HepG2 (cell line): ENCODE results near the gene DUS3L. TPM values are rescaled to one million over a fixed set of nuclear protein-coding genes. Genes with fewer than 3 reads are reported as not detected.

ENCODE experiments used
- BATF2 ChIP-seq: sonication (generic); formaldehyde crosslinking; IDR thresholded peaks from 2 replicates; pipeline ENCODE4 v1.8.0; 2022; ENCODE audit warnings: mild to moderate bottlenecking, missing genetic modification reagents, moderate library complexity
- HDAC1 ChIP-seq: sonication (generic); formaldehyde crosslinking; IDR thresholded peaks from 2 replicates; pipeline ENCODE4 v1.5.1; 2020; ENCODE audit warnings: mild to moderate bottlenecking, missing genetic modification reagents
- HHEX ChIP-seq: IDR thresholded peaks from 2 replicates; pipeline ENCODE4 v1.6.1; 2016; ENCODE audit warnings: control low read depth
- HOXA9 ChIP-seq: sonication (generic); formaldehyde crosslinking; IDR thresholded peaks from 2 replicates; pipeline ENCODE4 v1.8.1; 2022; ENCODE audit warnings: missing genetic modification reagents, mild to moderate bottlenecking, moderate library complexity, borderline replicate concordance
- KMT2A ChIP-seq: sonication (generic); formaldehyde crosslinking; IDR thresholded peaks from 2 replicates; pipeline ENCODE4 v1.4.0; 2020; ENCODE audit warnings: missing genetic modification reagents
- MIXL1 ChIP-seq: IDR thresholded peaks from 2 replicates; pipeline ENCODE4 v1.6.1; 2016
- NRL ChIP-seq: sonication (generic); formaldehyde crosslinking; IDR thresholded peaks from 2 replicates; pipeline ENCODE4 v1.5.0; 2020; ENCODE audit warnings: missing genetic modification reagents, mild to moderate bottlenecking, moderate library complexity, borderline replicate concordance
- PAF1 ChIP-seq: IDR thresholded peaks from 2 replicates; pipeline ENCODE4 v1.6.1; 2016; ENCODE audit warnings: missing genetic modification reagents, missing compliant biosample characterization
- THAP11 ChIP-seq: IDR thresholded peaks from 2 replicates; pipeline ENCODE4 v1.6.1; 2016; ENCODE audit warnings: missing biosample characterization, missing genetic modification reagents
- ZBTB3 ChIP-seq: sonication (generic); formaldehyde crosslinking; IDR thresholded peaks from 2 replicates; pipeline ENCODE4 v1.4.0; 2020; ENCODE audit warnings: low read depth, mild to moderate bottlenecking, moderate library complexity, missing genetic modification reagents, borderline replicate concordance
- ZBTB7A ChIP-seq: sonication (generic); formaldehyde crosslinking; IDR thresholded peaks from 2 replicates; pipeline ENCODE4 v1.8.0; 2022; ENCODE audit warnings: mild to moderate bottlenecking, missing genetic modification reagents
- ZC3H13 ChIP-seq: sonication (generic); formaldehyde crosslinking; IDR thresholded peaks from 2 replicates; pipeline ENCODE4 v1.8.1; 2023; ENCODE audit warnings: mild to moderate bottlenecking, missing genetic modification reagents, moderate library complexity
- ZNF501 ChIP-seq: sonication (generic); formaldehyde crosslinking; IDR thresholded peaks from 2 replicates; pipeline ENCODE4 v1.5.1; 2020; ENCODE audit warnings: mild to moderate bottlenecking, moderate library complexity, missing genetic modification reagents
- ZNF577 ChIP-seq: sonication (generic); formaldehyde crosslinking; IDR thresholded peaks from 2 replicates; pipeline ENCODE4 v1.4.0; 2020; ENCODE audit warnings: mild to moderate bottlenecking, low read depth, missing genetic modification reagents, borderline replicate concordance
- ZNF788 ChIP-seq: sonication (generic); formaldehyde crosslinking; IDR thresholded peaks from 2 replicates; pipeline ENCODE4 v1.5.0; 2020; ENCODE audit warnings: mild to moderate bottlenecking, missing genetic modification reagents, borderline replicate concordance
- polyA plus RNA-seq, 8 experiments: library from polyadenylated mRNA; depleted of rRNA in 3 of 8; stranded (reverse) in 7 of 8; unstranded in 1 of 8; fragments of >200 nt; fragmentation: Illumina TruSeq in 4 of 8; extraction: Trizol in 4 of 8; gene quantifications; 2 replicates each; pipeline versions ENCODE4 v1.2.1 to v1.2.3, GENCODE V29; 2011 to 2016; ENCODE audit warnings: low read depth in 4 of 8, missing spikeins in 1 of 8, mixed read lengths in 1 of 8; ENCODE audit not compliant: insufficient read depth in 1 of 8
- total RNA-seq, 5 experiments: library from RNA; depleted of rRNA; stranded (reverse); fragments of >200 nt; fragmentation: Illumina TruSeq; extraction: Trizol; gene quantifications; 2 replicates each; pipeline ENCODE4 v1.2.3, GENCODE V29; 2016; ENCODE audit warnings: low read depth in 1 of 5
- TF ChIP-seq, protein P1 (sequence below): sonication (generic); formaldehyde crosslinking; IDR thresholded peaks from 2 replicates; pipeline ENCODE4 v1.4.0; 2020; ENCODE audit warnings: low read depth, mild to moderate bottlenecking, missing genetic modification reagents
- TF ChIP-seq, protein P2 (sequence below): sonication (generic); formaldehyde crosslinking; IDR thresholded peaks from 2 replicates; pipeline ENCODE4 v1.5.0; 2020; ENCODE audit warnings: mild to moderate bottlenecking, low read depth, missing genetic modification reagents, borderline replicate concordance
- TF ChIP-seq, protein P3 (sequence below): sonication (generic); formaldehyde crosslinking; IDR thresholded peaks from 2 replicates; pipeline ENCODE4 v1.4.0; 2020; ENCODE audit warnings: mild to moderate bottlenecking, missing genetic modification reagents

The DUS3L gene
- total and polyA plus RNA-seq, 2 of the 13 experiments (the other 11 are each of a cell fraction or from before 2014, with no cell fraction given) = 13.3 to 25.1 TPM

GRCh38 chr19:5826531-5827341 lies 35.8 kb upstream of the DUS3L start (continued):
- TF ChIP-seq, protein P1, sequence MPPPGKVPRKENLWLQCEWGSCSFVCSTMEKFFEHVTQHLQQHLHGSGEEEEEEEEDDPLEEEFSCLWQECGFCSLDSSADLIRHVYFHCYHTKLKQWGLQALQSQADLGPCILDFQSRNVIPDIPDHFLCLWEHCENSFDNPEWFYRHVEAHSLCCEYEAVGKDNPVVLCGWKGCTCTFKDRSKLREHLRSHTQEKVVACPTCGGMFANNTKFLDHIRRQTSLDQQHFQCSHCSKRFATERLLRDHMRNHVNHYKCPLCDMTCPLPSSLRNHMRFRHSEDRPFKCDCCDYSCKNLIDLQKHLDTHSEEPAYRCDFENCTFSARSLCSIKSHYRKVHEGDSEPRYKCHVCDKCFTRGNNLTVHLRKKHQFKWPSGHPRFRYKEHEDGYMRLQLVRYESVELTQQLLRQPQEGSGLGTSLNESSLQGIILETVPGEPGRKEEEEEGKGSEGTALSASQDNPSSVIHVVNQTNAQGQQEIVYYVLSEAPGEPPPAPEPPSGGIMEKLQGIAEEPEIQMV = no peak
- TF ChIP-seq BATF2 (no peak), HDAC1 (CRISPR knock-in tag) (peak; percentile 63), PAF1 (CRISPR knock-in tag) (peak; percentile 70), ZNF577 (CRISPR knock-in tag) (no peak), THAP11 (CRISPR knock-in tag) (peak; percentile 66), MIXL1 (CRISPR knock-in tag) (0 out of 2 replicates have a peak, but pooled peaks have one; percentile 44), ZC3H13 (CRISPR knock-in tag) (peak; percentile 66), ZBTB7A (CRISPR knock-in tag) (peak; percentile 74), KMT2A (CRISPR knock-in tag) (no peak), ZBTB3 (CRISPR knock-in tag) (no peak), ZNF501 (CRISPR knock-in tag) (peak; percentile 83), HOXA9 (CRISPR knock-in tag) (peak; percentile 78; the same call in 1 of the 2 replicates), NRL (CRISPR knock-in tag) (no peak), ZNF788 (CRISPR knock-in tag) (peak; percentile 71; the same call in 1 of the 2 replicates), HHEX (CRISPR knock-in tag) (peak; percentile 15; the same call in 1 of the 2 replicates)
- TF ChIP-seq, protein P2, sequence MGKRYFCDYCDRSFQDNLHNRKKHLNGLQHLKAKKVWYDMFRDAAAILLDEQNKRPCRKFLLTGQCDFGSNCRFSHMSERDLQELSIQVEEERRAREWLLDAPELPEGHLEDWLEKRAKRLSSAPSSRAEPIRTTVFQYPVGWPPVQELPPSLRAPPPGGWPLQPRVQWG (CRISPR knock-in tag) = no peak
- TF ChIP-seq, protein P3, sequence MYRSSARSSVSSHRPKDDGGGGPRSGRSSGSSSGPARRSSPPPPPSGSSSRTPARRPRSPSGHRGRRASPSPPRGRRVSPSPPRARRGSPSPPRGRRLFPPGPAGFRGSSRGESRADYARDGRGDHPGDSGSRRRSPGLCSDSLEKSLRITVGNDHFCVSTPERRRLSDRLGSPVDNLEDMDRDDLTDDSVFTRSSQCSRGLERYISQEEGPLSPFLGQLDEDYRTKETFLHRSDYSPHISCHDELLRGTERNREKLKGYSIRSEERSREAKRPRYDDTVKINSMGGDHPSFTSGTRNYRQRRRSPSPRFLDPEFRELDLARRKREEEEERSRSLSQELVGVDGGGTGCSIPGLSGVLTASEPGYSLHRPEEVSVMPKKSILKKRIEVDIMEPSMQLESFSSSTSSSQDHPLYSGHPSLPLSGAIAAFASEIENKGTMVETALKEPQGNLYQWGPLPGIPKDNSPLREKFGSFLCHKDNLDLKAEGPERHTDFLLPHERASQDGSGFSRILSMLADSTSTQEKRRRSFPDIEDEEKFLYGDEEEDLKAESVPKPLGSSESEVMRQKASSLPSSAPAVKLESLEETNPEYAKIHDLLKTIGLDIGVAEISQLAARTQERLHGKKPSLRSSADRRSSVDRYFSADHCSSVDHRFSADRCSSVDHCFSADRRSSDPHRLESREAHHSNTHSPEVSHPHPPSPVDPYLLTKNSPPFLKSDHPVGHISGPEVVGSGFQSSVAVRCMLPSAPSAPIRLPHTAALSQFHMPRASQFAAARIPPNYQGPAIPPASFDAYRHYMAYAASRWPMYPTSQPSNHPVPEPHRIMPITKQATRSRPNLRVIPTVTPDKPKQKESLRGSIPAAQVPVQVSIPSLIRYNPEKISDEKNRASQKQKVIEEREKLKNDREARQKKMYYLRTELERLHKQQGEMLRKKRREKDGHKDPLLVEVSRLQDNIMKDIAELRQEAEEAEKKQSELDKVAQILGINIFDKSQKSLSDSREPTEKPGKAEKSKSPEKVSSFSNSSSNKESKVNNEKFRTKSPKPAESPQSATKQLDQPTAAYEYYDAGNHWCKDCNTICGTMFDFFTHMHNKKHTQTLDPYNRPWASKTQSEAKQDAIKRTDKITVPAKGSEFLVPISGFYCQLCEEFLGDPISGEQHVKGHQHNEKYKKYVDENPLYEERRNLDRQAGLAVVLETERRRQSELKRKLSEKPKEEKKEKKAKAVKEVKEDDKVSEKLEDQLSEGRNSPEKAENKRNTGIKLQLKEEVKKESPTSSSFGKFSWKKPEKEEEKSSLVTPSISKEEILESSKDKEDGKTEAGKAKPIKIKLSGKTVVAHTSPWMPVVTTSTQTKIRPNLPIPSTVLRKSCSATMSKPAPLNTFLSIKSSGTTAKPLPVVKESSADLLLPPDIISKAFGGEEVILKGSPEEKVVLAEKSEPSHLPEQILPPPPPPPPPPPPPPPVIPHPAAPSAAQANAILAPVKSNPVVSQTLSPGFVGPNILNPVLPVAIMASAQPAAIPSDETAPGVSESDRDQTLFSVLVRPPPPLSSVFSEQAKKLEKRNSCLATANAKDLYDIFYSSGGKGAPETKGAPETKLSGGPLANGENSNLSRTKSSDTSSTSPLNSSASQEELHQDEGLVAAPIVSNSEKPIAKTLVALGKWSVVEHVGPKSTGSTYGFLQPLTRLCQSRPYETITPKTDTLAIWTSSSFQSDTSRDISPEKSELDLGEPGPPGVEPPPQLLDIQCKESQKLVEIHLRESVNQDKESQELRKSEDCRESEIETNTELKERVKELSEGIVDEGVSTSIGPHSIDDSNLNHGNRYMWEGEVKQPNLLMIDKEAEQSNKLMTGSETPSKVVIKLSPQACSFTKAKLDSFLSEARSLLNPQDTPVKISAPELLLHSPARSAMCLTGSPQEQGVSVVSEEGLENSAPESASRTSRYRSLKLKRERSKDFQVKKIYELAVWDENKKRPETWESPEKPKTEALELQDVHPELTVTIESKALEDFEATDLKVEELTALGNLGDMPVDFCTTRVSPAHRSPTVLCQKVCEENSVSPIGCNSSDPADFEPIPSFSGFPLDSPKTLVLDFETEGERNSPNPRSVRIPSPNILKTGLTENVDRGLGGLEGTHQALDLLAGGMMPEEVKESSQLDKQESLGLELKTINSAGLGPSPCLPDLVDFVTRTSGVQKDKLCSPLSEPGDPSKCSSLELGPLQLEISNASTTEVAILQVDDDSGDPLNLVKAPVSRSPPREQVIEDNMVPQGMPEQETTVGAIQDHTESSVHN (CRISPR knock-in tag) = 0 out of 2 replicates have a peak, but pooled peaks have one; percentile 16
